K562 (cell line): ENCODE measurements around the gene PRUNE1. TPM values are rescaled to one million over a fixed set of nuclear protein-coding genes. Genes with fewer than 3 reads are reported as not detected.
A peak's percentile ranks its signal among the peaks of the same experiment; 100 is the strongest.

Experiments used
- DPF2 ChIP-seq: fragments of 450-650 bp; IDR thresholded peaks from 2 replicates; pipeline ENCODE4 v1.6.1; 2016
- IRF1 ChIP-seq: sonication (generic); formaldehyde crosslinking; IDR thresholded peaks from 2 replicates; pipeline ENCODE4 v1.8.0; 2022; ENCODE audit warnings: missing genetic modification reagents, mild to moderate bottlenecking, borderline replicate concordance
- KLF13 ChIP-seq: fragments of 450-650 bp; IDR thresholded peaks from 2 replicates; pipeline ENCODE4 v1.6.1; 2016; ENCODE audit warnings: missing genetic modification characterization, low read depth, mild to moderate bottlenecking, missing compliant biosample characterization, moderate library complexity, borderline replicate concordance
- MAFF ChIP-seq: IDR thresholded peaks from 2 replicates; pipeline ENCODE4 v1.6.1; 2012; ENCODE audit warnings: low read length, improper control_type of control experiment
- PCBP1 ChIP-seq: fragments of 200-400 bp; formaldehyde crosslinking; IDR thresholded peaks from 2 replicates; pipeline ENCODE4 v1.6.1; 2018; ENCODE audit warnings: mild to moderate bottlenecking, low read depth, low read length; ENCODE audit not compliant: poor library complexity, severe bottlenecking
- RBM34 ChIP-seq: fragments of 200-400 bp; formaldehyde crosslinking; IDR thresholded peaks from 2 replicates; pipeline ENCODE4 v1.6.1; 2018; ENCODE audit warnings: low read length, borderline replicate concordance; ENCODE audit not compliant: insufficient read depth
- ZBTB49 ChIP-seq: sonication (generic); formaldehyde crosslinking; IDR thresholded peaks from 2 replicates; pipeline ENCODE4 v1.8.0; 2022; ENCODE audit warnings: missing genetic modification reagents, mild to moderate bottlenecking, borderline replicate concordance
- ZFP91 ChIP-seq: sonication (generic); formaldehyde crosslinking; IDR thresholded peaks from 2 replicates; pipeline ENCODE4 v1.8.0; 2022; ENCODE audit warnings: mild to moderate bottlenecking, missing genetic modification reagents
- ZHX1 ChIP-seq: fragments of 150-350 bp; conservative IDR thresholded peaks from 2 replicates; pipeline ENCODE4 v1.6.1; 2014; ENCODE audit warnings: low read length
- ZMIZ1 ChIP-seq, 2 experiments: fragments of 150-350 bp in 1 of 2; IDR thresholded peaks; 2 replicates each; pipeline ENCODE4 v1.6.1; 2012 to 2016; ENCODE audit warnings: low read depth in 2 of 2, low read length in 2 of 2, mild to moderate bottlenecking in 1 of 2, moderate library complexity in 1 of 2
- ZNF12 ChIP-seq: sonication (generic); formaldehyde crosslinking; IDR thresholded peaks from 2 replicates; pipeline ENCODE4 v1.4.0; 2020; ENCODE audit warnings: mild to moderate bottlenecking, missing genetic modification reagents
- polyA plus RNA-seq, 8 experiments: library from polyadenylated mRNA; depleted of rRNA in 4 of 8; stranded (reverse) in 5 of 8; unstranded in 3 of 8; fragments of >200 nt; fragmentation: Nextera tagmentation in 2 of 8; fragmentation: Illumina TruSeq in 1 of 8; extraction: Ambion mirVana in 2 of 8; extraction: Trizol in 1 of 8; gene quantifications; 2 replicates each; pipeline versions ENCODE4 v1.2.1 to v1.2.3, GENCODE V29; 2011 to 2014; ENCODE audit warnings: inconsistent platforms in 1 of 8, missing spikeins in 1 of 8
- total RNA-seq, 7 experiments: library from RNA; depleted of rRNA in 6 of 7; stranded (reverse); fragments of >200 nt in 6 of 7; fragmentation: Illumina TruSeq in 2 of 7; extraction: Trizol in 2 of 7; gene quantifications; 2 replicates each; pipeline versions ENCODE4 v1.2.1 to v1.2.3, GENCODE V29; 2011 to 2021; ENCODE audit warnings: low replicate concordance in 1 of 7
- TF ChIP-seq, protein P1 (sequence below): fragments of 250-450 bp; sonication (Bioruptor Pico); IDR thresholded peaks from 2 replicates; pipeline ENCODE4 v1.8.0; 2022; ENCODE audit warnings: inconsistent platforms, mild to moderate bottlenecking, moderate library complexity, borderline replicate concordance

Gene PRUNE1
- total and polyA plus RNA-seq, 9 of the 15 experiments (the other 6 are each of a cell fraction or from before 2014, with no cell fraction given), result 16.7 to 48.3 (median 26.2) TPM

GRCh38 chr1:151070474-151071276 is 62.4 kb downstream of the PRUNE1 start, which contains the start of gene GABPB2 (continued):
- no peak for TF ChIP-seq ZBTB49 (CRISPR knock-in tag)
- TF ChIP-seq, protein P1, sequence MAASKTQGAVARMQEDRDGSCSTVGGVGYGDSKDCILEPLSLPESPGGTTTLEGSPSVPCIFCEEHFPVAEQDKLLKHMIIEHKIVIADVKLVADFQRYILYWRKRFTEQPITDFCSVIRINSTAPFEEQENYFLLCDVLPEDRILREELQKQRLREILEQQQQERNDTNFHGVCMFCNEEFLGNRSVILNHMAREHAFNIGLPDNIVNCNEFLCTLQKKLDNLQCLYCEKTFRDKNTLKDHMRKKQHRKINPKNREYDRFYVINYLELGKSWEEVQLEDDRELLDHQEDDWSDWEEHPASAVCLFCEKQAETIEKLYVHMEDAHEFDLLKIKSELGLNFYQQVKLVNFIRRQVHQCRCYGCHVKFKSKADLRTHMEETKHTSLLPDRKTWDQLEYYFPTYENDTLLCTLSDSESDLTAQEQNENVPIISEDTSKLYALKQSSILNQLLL, result no peak
- TF ChIP-seq ZHX1, result peak; percentile 88; the same call in 1 of the 2 replicates
- TF ChIP-seq MAFF, result no peak
- peak in 1 of 2 experiments; percentile 71; a peak in 1 of 4 replicates for TF ChIP-seq ZMIZ1 (IDR thresholded peaks at IDR 0.05; ENCODE audit: low read depth in 2 of 2, low read length in 2 of 2)
- peak; percentile 57 for TF ChIP-seq KLF13 (tag)
- TF ChIP-seq PCBP1, result no peak
- TF ChIP-seq RBM34, result no peak
- TF ChIP-seq DPF2, result peak; percentile 83
- TF ChIP-seq ZNF12 (CRISPR knock-in tag), result no peak; the same call in 1 of the 2 replicates
- 0 out of 2 replicates have a peak, but pooled peaks have one; percentile 81 for TF ChIP-seq IRF1
- peak; percentile 76; the same call in 1 of the 2 replicates for TF ChIP-seq ZFP91 (CRISPR knock-in tag)
